GM18907 (cell line): ENCODE results near the gene CCDC7.
"Not testable (repeated sequence)": the region's sequence is repeated elsewhere in the genome, so short reads cannot be mapped to it uniquely, and the experiment has no call there.

ENCODE experiments used
- ATAC-seq: cut with Tn5 transposase; IDR thresholded peaks from one replicate; pipeline ENCODE4 v1.9.1; 2021; ENCODE audit warnings: mild to moderate bottlenecking, moderate library complexity; ENCODE audit not compliant: unreplicated experiment

Gene CCDC7

GRCh38 chr10:32446536-32447406 lies 831 bp downstream of the CCDC7 start:
- ATAC-seq, result peak; percentile 9

GRCh38 chr10:32454148-32454547 lies 8.2 kb downstream of the CCDC7 start:
- no peak for ATAC-seq

- no peak for ATAC-seq
These were observed 13.2 kb downstream of the CCDC7 start for GRCh38 chr10:32459051-32459698.

- peak; percentile 56 for ATAC-seq
These were observed 15.3 kb downstream of the CCDC7 start for GRCh38 chr10:32461203-32461602.

GRCh38 chr10:32471232-32471631 lies 25.3 kb downstream of the CCDC7 start:
- ATAC-seq, result no peak

GRCh38 chr10:32477499-32477898 lies 31.6 kb downstream of the CCDC7 start:
- ATAC-seq, result no peak

- no peak for ATAC-seq
These were observed 35.7 kb downstream of the CCDC7 start for GRCh38 chr10:32481606-32482005.

GRCh38 chr10:32483019-32483502 lies 37.1 kb downstream of the CCDC7 start:
- ATAC-seq, result not testable (repeated sequence)

GRCh38 chr10:32488038-32488437 lies 42.1 kb downstream of the CCDC7 start:
- not testable (repeated sequence) for ATAC-seq

GRCh38 chr10:32489158-32489557 lies 43.2 kb downstream of the CCDC7 start:
- no peak for ATAC-seq

- ATAC-seq, result no peak
These were observed 44.0 kb downstream of the CCDC7 start for GRCh38 chr10:32489901-32490300.

GRCh38 chr10:32494562-32494961 lies 48.6 kb downstream of the CCDC7 start:
- not testable (repeated sequence) for ATAC-seq

GRCh38 chr10:32500136-32500535 lies 54.2 kb downstream of the CCDC7 start:
- not testable (repeated sequence) for ATAC-seq

GRCh38 chr10:32501906-32502305 lies 56.0 kb downstream of the CCDC7 start:
- no peak for ATAC-seq

- ATAC-seq, result not testable (repeated sequence)
These were observed 60.0 kb downstream of the CCDC7 start for GRCh38 chr10:32505762-32506420.

GRCh38 chr10:32511599-32511998 lies 65.7 kb downstream of the CCDC7 start:
- ATAC-seq, result no peak

- ATAC-seq, result no peak
These were observed 70.9 kb downstream of the CCDC7 start for GRCh38 chr10:32516567-32517495.

- ATAC-seq, result no peak
These were observed 84.3 kb downstream of the CCDC7 start for GRCh38 chr10:32530231-32530630.

GRCh38 chr10:32538256-32538655 lies 92.3 kb downstream of the CCDC7 start:
- ATAC-seq, result no peak

GRCh38 chr10:32540691-32541470 lies 94.9 kb downstream of the CCDC7 start:
- ATAC-seq, result no peak
